SJCRH30 (cell line): ENCODE results near the gene OR14C36. TPM values are rescaled to one million over a fixed set of nuclear protein-coding genes. Genes with fewer than 3 reads are reported as not detected.
"Not testable (repeated sequence)": the region's sequence is repeated elsewhere in the genome, so short reads cannot be mapped to it uniquely, and the experiment has no call there.

Experiments
- DNase-seq, 2 experiments: peaks; one replicate each; pipeline ENCODE4 v3.0.0-alpha.2; 2015 to 2020
- H3K27ac ChIP-seq: fragments of 250-450 bp; sonication (Bioruptor Pico); 2 replicates; pipeline ENCODE4 v1.5.1; 2020; ENCODE audit warnings: mild to moderate bottlenecking, moderate library complexity
- H3K27me3 ChIP-seq: fragments of 250-450 bp; sonication (Bioruptor Pico); 2 replicates; pipeline ENCODE4 v1.5.1; 2020; ENCODE audit warnings: mild to moderate bottlenecking, moderate library complexity
- H3K36me3 ChIP-seq: fragments of 250-450 bp; sonication (Bioruptor Pico); 2 replicates; pipeline ENCODE4 v1.5.1; 2020; ENCODE audit warnings: mild to moderate bottlenecking, moderate library complexity
- H3K4me1 ChIP-seq: fragments of 250-450 bp; sonication (Bioruptor Pico); 2 replicates; pipeline ENCODE4 v1.5.1; 2020; ENCODE audit warnings: mild to moderate bottlenecking, moderate library complexity
- H3K4me3 ChIP-seq: fragments of 250-450 bp; sonication (Bioruptor Pico); 2 replicates; pipeline ENCODE4 v1.5.1; 2020; ENCODE audit warnings: mild to moderate bottlenecking, moderate library complexity
- H3K9me3 ChIP-seq: fragments of 250-450 bp; sonication (Bioruptor Pico); replicated peaks from 2 replicates; pipeline ENCODE4 v1.5.1; 2020; ENCODE audit warnings: mild to moderate bottlenecking, moderate library complexity
- total RNA-seq: library from RNA; depleted of rRNA; stranded (reverse); fragments of >200 nt; shearing (Covaris generic); gene quantifications from 2 replicates; pipeline ENCODE4 v1.2.3, GENCODE V29; 2014; rRNA removed

The OR14C36 gene, protein sequence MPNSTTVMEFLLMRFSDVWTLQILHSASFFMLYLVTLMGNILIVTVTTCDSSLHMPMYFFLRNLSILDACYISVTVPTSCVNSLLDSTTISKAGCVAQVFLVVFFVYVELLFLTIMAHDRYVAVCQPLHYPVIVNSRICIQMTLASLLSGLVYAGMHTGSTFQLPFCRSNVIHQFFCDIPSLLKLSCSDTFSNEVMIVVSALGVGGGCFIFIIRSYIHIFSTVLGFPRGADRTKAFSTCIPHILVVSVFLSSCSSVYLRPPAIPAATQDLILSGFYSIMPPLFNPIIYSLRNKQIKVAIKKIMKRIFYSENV
- total RNA-seq: not detected in 2 replicates

DNA sequence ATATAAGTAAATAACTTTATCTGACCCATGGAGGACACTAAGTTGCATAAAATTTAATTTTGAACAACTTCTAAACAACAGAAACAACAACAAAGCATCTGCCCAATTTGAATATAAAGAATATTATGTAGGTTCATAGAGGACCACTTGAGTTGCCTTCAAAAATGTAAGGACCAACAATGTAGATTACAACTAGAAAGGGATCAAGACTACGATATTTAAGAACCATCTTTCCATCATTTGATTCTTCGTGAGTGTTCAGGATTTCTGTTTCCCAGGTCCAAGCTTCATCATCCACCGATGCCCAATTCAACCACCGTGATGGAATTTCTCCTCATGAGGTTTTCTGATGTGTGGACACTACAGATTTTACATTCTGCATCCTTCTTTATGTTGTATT is at the start of gene OR14C36:
OR14C36 (plus strand) TSS at position 301 of the 400 bp plus-strand sequence; CDS start at position 301, 0 bp downstream.
- Histone ChIP-seq H3K27ac (no peak within 1 kb of the TSS), H3K27me3 (no peaks in the 10 kb centered on the region), H3K9me3 (no peaks in the 10 kb centered on the region), H3K36me3 (no peaks in the 10 kb centered on the region), H3K4me1 (no peaks in the 10 kb centered on the region), H3K4me3 (no peak within 1 kb of the TSS)
- DNase-seq: no peak

DNA sequence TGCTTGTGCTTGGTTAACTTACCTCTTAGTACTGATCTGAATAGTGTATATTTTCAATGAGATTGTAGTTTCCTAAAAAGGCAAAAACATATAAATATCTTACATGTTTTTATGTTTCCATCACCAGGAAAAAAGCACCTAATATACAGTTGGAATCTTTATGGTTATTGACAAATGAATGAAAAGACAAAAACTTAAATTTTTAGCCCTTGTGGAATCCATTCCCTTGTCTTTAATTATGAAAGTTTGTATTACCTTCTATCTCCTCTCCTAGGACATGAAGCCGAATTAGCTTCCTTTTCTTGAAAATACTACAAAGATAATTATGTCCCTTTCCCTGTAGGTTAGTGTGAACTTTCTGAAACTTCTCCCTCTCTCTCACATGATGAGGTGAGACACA is 45.3 kb upstream of the OR14C36 start, which contains the start of gene OR2T12:
OR2T12 (minus strand) TSS at position 101 of the 400 bp plus-strand sequence. CDS start 7,846 bp downstream, outside the sequence.
- Histone ChIP-seq H3K9me3 (no peaks in the 10 kb centered on the region), H3K36me3 (no peaks in the 10 kb centered on the region), H3K4me3 (no peak within 1 kb of the TSS), H3K27ac (no peak within 1 kb of the TSS), H3K27me3 (no peaks in the 10 kb centered on the region), H3K4me1 (no peaks in the 10 kb centered on the region)
- no peak for DNase-seq

DNA sequence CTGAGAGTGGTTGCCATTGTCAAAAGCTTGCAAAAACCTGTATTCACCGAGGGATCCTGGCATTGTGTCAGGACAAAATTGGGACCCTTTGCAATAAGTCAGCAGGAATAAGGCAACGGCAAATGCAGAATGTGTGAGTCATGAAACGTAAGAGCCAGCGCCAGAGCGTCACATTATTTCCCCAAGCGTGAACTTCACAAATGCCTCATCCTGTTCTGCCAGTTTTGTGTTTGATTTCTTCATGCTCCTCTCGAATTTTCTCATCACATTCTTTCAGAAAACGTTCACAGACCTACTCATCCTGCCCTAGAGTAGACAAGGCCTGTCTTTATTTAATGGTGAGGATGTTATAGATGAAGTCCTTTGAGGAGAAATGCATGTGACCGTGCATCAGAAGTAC is 42.9 kb upstream of the OR14C36 start:
- H3K4me3 ChIP-seq, H3K27ac ChIP-seq, DNase-seq, H3K4me1 ChIP-seq, H3K27me3 ChIP-seq, H3K9me3 ChIP-seq, H3K36me3 ChIP-seq: not testable (repeated sequence)

DNA sequence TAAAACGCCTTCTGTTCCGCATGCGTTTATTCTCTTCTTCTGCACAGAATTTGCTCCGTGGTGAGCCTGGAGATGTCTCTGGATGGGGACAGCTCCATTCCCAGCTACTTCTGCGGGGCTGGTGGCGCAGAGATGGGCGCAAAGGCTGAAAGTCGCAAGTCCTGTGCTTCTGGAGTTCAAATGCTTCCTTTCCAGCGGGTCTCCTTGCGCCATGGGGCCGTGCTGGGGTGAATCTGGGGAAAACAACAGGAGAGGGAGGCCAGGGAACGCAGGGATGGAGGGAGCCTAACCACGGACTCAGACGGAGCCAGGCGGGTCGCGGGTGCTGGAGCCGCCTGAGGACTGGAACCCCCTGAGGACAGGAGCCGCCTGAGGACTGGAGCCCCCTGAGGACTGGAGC is 42.5 kb upstream of the OR14C36 start:
- Histone ChIP-seq H3K4me1 (no peaks in the 10 kb centered on the region), H3K36me3 (no peaks in the 10 kb centered on the region), H3K27ac (no peak overlapping the region), H3K27me3 (no peaks in the 10 kb centered on the region), H3K4me3 (no peak overlapping the region), H3K9me3 (no peaks in the 10 kb centered on the region)
- no peak for DNase-seq

DNA sequence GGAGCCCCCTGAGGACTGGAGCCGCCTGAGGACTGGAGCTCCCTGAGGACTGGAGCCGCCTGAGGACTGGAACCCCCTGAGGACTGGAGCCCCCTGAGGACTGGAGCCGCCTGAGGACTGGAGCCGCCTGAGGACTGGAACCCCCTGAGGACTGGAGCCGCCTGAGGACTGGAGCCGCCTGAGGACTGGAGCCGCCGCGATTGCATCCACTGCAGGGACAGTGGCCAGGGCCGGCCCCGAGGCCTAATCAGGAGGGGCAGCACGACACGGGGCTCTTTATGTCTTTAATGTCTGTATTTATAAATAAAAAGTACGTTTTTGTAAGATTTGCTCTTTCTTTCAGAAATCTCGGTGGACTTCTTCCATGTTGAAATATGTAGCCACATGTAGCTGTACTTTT is 41.8 kb upstream of the OR14C36 start:
- H3K9me3 ChIP-seq, H3K27ac ChIP-seq, H3K4me1 ChIP-seq, H3K4me3 ChIP-seq, H3K36me3 ChIP-seq, H3K27me3 ChIP-seq, DNase-seq: not testable (repeated sequence)

DNA sequence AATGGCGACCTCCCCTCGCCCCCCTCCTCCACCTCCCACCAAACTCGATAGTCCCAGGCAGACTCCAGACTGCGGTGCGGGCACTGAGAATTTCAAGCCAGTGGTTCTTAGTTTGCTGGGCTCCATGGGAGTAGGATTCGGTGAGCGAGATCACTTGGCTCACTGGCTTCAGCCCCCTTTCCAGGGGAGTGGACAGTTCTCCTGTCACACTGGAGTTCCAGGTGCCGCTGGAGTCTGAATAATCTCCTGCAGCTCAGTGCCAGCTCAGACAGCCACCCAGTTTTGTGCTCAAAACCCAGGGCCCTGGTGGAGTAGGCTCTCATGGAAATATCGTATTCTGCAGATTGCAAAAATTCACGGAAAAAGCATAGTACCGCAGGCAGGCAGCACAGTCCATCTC is 31.8 kb upstream of the OR14C36 start:
- Histone ChIP-seq H3K36me3 (no peaks in the 10 kb centered on the region), H3K27me3 (no peaks in the 10 kb centered on the region), H3K4me1 (no peaks in the 10 kb centered on the region), H3K9me3 (no peaks in the 10 kb centered on the region), H3K4me3 (no peak overlapping the region), H3K27ac (no peak overlapping the region)
- DNase-seq: no peak

DNA sequence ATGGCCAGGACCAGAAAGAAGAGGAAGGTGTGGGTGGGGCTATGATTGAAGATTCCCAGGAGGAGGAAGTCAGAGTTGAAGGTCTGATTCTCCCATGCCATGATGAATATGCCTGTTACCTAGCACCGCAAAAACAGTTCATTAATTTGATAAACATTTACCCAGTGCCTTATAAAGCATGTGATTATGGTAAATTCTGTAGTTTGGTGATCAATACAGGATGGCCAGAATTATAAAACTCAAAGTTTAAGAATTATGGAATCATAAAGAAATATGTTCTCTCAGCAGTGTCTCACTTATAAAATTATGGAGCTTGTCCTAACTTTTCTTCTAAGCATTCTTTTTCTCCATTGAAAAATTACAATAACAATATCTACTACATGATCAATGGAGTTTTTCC is 24.1 kb upstream of the OR14C36 start, which contains the start of gene OR2M7:
OR2M7 (minus strand) TSS at position 101 of the 400 bp plus-strand sequence; CDS start at position 101, 0 bp downstream.
- DNase-seq: no peak
- Histone ChIP-seq H3K4me3 (no peak within 1 kb of the TSS), H3K36me3 (no peaks in the 10 kb centered on the region), H3K9me3 (no peaks in the 10 kb centered on the region), H3K4me1 (no peaks in the 10 kb centered on the region), H3K27me3 (no peaks in the 10 kb centered on the region), H3K27ac (no peak within 1 kb of the TSS)

DNA sequence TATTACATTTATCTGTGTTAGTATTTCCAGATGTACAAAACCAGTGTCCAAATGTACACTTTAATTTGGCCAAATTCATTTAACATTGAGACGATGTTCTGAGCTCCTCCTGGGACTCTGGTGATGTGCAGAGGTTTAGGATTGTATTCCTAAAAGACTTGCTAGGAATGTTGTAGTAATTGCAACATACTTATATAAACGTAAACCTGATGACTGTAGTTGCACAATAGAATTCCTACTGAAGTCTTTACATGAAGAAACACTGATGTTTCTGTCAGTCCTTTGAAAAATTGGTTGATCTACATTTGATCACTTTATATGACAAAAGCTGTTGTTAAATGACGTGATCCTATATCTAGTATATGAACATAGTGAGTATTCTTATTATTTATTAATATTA is 5.1 kb upstream of the OR14C36 start:
- Histone ChIP-seq H3K9me3 (no peaks in the 10 kb centered on the region), H3K27ac (no peak overlapping the region), H3K36me3 (no peaks in the 10 kb centered on the region), H3K4me3 (no peak overlapping the region), H3K27me3 (no peaks in the 10 kb centered on the region), H3K4me1 (no peaks in the 10 kb centered on the region)
- no peak for DNase-seq

DNA sequence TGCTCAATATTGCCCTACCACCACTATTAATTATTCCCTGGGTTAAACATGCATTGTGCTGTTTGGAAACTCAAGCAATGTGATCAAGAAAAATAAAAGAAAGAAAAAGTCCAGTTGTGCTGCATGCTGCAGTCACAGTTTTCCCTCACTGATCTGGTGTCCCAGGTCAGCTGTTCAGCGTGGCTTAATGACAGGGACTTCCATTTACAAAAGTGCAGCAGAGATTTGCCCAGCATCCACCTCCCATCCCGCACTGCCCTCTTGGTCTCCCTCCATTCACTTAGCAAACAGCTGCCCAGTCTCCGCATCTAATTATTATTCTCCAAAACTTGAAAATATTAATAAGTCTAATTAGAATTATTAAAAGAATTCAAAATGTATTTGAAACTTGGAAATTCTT is 10.8 kb downstream of the OR14C36 start:
- no peaks in the 10 kb centered on the region for H3K9me3 ChIP-seq

DNA sequence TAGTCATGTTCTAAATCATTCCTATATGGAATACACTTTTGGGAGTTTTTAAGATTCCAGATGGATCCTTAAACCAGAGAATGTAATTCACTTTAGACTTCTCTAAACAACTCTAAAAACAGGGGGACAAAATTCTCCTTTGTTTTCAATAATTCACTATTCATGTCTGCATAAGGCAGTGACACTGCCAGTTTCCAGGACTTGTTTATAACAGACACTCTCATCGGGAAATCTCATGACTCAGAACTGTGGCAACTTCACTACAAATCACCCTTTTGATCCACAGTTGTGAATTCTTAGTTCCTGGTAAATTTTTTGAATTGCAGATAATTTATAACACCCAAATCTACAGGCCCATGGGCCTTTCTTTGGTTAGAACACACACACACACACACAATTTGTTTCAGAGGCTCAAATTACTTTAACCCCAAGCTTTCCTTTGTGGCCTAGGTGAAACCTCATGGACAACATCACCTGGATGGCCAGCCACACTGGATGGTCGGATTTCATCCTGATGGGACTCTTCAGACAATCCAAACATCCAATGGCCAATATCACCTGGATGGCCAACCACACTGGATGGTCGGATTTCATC is 12.6 kb downstream of the OR14C36 start, which contains the start of gene OR2T4:
OR2T4 (plus strand) TSS at position 545 of the 595 bp plus-strand sequence; CDS start at position 545, 0 bp downstream.
- no peak for DNase-seq

More for the DNA sequence above, 10.8 kb downstream of the OR14C36 start:
- Histone ChIP-seq H3K4me1 (no peaks in the 10 kb centered on the region), H3K4me3 (no peak overlapping the region), H3K36me3 (no peaks in the 10 kb centered on the region), H3K27me3 (no peaks in the 10 kb centered on the region), H3K27ac (no peak overlapping the region)
- no peak for DNase-seq

DNA sequence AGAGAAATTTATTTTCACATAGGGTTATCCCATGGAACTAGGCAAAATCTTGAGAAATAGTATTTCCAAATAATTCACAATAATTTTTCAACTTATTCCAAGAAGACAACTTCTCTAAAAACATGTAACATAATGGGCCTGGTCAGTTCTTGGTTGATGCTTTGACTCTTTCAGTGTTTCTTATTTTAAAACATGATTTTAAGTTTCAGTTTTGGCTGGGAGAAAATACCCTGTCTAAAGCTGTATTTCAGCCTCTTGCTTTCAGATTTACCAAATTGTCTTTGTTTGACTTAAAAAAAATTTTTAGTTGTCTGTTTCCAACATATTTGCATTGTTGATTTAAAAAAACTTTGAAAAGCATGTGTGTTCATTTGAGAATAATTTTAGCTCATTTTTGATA is 18.0 kb downstream of the OR14C36 start:
- Histone ChIP-seq H3K27ac (no peak overlapping the region), H3K9me3 (no peaks in the 10 kb centered on the region), H3K4me1 (no peaks in the 10 kb centered on the region), H3K36me3 (no peaks in the 10 kb centered on the region), H3K27me3 (no peaks in the 10 kb centered on the region), H3K4me3 (no peak overlapping the region)
- no peak for DNase-seq

More for the DNA sequence above, 12.6 kb downstream of the OR14C36 start, which contains the start of gene OR2T4:
- no peaks in the 10 kb centered on the region for H3K4me1 ChIP-seq
- H3K9me3 ChIP-seq: no peaks in the 10 kb centered on the region
- no peak within 1 kb of the TSS for H3K27ac ChIP-seq
- H3K27me3 ChIP-seq: no peaks in the 10 kb centered on the region
- no peak within 1 kb of the TSS for H3K4me3 ChIP-seq
- no peaks in the 10 kb centered on the region for H3K36me3 ChIP-seq

DNA sequence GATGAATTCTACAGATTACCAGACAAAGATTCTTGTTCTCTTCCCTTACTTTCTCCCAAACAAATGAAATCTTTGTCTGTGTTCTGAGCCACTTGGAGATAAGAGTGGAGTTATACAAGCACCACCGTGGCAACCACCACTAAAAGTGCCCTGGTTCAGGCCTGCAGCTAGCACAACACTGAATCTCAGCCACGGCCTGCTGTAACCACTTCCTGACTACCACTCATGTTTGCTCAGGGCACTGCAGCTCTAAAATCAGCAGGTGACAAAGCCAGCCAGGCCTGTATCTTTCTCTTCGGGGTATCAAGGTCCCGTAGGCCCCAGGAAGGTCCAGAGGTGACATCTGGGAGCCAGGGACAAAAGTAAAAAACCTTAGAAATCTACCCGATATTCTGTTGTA is 23.8 kb downstream of the OR14C36 start:
- DNase-seq: no peak
- Histone ChIP-seq H3K27ac (no peak overlapping the region), H3K4me1 (no peaks in the 10 kb centered on the region), H3K27me3 (no peaks in the 10 kb centered on the region), H3K36me3 (no peaks in the 10 kb centered on the region), H3K9me3 (no peaks in the 10 kb centered on the region), H3K4me3 (no peak overlapping the region)

DNA sequence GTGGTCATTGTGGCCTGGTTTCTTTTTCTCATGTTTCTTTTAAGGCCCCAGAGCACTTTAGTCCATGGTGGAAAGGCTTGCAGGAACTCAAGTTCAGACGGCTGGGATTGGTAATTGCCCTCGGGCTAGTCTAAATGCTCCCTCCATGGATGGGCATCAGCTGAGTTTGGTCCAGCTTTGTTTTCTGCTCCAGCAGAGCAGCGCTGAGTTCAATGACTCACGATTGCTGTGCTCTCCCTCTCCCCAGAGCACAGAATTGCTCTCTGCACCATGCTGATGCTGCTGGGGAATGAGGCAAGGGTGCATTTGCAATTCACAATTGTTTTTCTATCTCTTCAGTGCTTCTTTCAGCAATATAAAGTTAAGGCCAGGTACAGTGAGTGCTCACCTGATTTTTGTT is 25.2 kb downstream of the OR14C36 start:
- H3K4me3 ChIP-seq: no peak overlapping the region
- no peak overlapping the region for H3K27ac ChIP-seq
- no peaks in the 10 kb centered on the region for H3K4me1 ChIP-seq
- no peak for DNase-seq
- H3K27me3 ChIP-seq: no peaks in the 10 kb centered on the region
- H3K36me3 ChIP-seq: no peaks in the 10 kb centered on the region
- no peaks in the 10 kb centered on the region for H3K9me3 ChIP-seq

DNA sequence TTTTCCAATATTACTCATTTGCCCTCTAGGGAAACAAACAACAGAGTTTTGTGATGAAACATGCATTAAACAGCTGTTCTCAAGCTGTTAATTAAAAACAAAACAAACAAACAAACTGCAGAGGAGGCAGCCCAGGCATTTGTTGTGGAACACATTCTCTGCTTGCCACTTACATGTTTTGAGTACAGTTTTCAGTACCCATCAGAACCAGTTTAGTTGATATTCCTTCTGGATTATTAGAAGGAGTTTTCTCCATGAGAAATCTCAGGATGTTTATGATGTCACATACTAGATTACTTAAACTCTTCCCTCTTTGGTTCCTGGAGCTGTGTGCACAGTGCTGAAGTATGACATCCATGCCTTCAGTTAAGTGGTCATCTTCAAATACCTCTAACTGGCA is 26.9 kb downstream of the OR14C36 start, which contains the start of gene OR2T6:
OR2T6 (plus strand) TSS at position 301 of the 400 bp plus-strand sequence. CDS start 11,863 bp downstream, outside the sequence.
- Histone ChIP-seq H3K4me1 (no peaks in the 10 kb centered on the region), H3K36me3 (no peaks in the 10 kb centered on the region), H3K9me3 (no peaks in the 10 kb centered on the region), H3K27me3 (no peaks in the 10 kb centered on the region), H3K27ac (no peak within 1 kb of the TSS), H3K4me3 (no peak within 1 kb of the TSS)
- DNase-seq: no peak

DNA sequence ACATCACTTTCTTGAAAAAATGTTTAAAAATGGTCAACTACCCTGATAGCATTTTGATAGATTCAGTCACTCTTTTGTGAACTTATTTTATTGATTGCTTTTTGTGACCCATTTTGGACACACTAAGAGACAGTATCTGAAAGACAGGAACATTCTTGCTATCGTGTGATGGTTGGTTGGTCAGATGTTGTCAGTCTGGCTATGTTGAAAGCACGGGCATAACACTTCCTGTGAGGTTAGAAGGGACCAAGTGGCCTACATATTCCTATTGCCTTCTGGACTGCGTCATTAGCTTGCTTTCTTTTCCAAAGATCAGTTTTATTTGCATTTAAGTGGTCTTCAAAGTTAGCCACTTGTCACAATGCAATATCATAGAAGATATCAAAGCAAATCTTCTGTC is 28.3 kb downstream of the OR14C36 start:
- Histone ChIP-seq H3K36me3 (no peaks in the 10 kb centered on the region), H3K27ac (no peak overlapping the region), H3K4me1 (no peaks in the 10 kb centered on the region), H3K27me3 (no peaks in the 10 kb centered on the region), H3K9me3 (no peaks in the 10 kb centered on the region), H3K4me3 (no peak overlapping the region)
- no peak for DNase-seq
